Activated naive CD4-positive, alpha-beta T cell treated with anti-CD3 and anti-CD28 coated beads, Interleukin-2, amount 10 ng/mL, durations not matched to agents 7 days and 5 days (primary cell): Measurements from ENCODE around the gene NAT8L.
"Not testable (repeated sequence)": the region's sequence is repeated elsewhere in the genome, so short reads cannot be mapped to it uniquely, and the experiment has no call there.

ENCODE experiments used
- CTCF ChIA-PET: fragments of 350-600 bp; sonication (Branson Sonifier 250); formaldehyde crosslinking; loops from one replicate; lab custom pipeline; 2021; ENCODE audit warnings: antibody characterized with exemption; lab: Charles Lee
- DNase-seq: peaks from one replicate; pipeline ENCODE4 v3.0.0-alpha.2; 2020
- H3K27ac Mint-ChIP-seq: one replicate; pipeline ENCODE4 v1.8.0; 2021; ENCODE audit warnings: mild to moderate bottlenecking, moderate library complexity, mixed read lengths
- H3K27me3 Mint-ChIP-seq: one replicate; pipeline ENCODE4 v1.8.0; 2021; ENCODE audit warnings: mild to moderate bottlenecking, mixed read lengths
- H3K36me3 Mint-ChIP-seq: one replicate; pipeline ENCODE4 v1.8.0; 2021; ENCODE audit warnings: mixed read lengths
- H3K4me1 Mint-ChIP-seq: one replicate; pipeline ENCODE4 v1.8.0; 2021; ENCODE audit warnings: mixed read lengths
- H3K4me3 Mint-ChIP-seq: one replicate; pipeline ENCODE4 v1.8.0; 2021; ENCODE audit warnings: mild to moderate bottlenecking, moderate library complexity, mixed read lengths
- H3K9me3 Mint-ChIP-seq: one replicate; pipeline ENCODE4 v1.8.0; 2021; ENCODE audit warnings: mixed read lengths

The NAT8L gene

DNA sequence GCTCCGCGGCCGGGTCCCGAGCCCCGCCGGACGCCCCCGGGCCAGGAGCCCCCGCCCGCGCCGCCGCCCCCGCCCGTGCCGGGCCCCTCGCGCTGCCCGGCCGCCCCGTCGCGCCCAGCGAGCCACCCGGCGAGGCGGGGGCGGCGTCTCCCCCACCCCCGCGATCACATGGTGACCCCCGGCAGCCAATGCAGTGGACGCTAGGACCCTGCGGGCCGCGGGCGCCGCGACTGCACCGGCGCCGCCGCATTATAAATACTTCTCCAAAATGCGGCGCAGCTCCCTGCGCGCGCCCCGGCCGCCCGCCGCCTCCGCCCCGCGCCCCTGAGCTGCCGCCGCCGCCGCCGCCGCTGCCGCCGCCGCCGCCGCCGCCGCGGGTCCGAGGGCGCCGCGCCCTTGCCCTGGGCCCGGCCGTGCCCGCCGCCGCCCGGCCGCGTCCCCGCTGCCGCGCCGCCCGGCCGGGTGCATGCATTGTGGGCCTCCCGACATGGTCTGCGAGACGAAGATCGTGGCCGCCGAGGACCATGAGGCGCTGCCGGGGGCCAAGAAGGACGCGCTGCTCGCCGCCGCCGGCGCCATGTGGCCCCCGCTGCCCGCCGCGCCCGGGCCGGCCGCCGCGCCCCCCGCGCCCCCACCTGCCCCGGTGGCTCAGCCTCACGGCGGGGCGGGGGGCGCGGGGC lies at the start of gene NAT8L:
Gene NAT8L, plus strand, starts transcription at position 282 of the 680 bp plus-strand sequence. Its CDS starts 185 bp downstream, at position 467.
- DNase-seq = no peak
- Mint-ChIP-seq H3K4me1 (peaks cover 3% of the 10 kb centered on the region), H3K27me3 (peaks cover 74% of the 10 kb centered on the region), H3K9me3 (no peaks in the 10 kb centered on the region), H3K4me3 (peak within 1 kb of the TSS; percentile 35), H3K27ac (no peak within 1 kb of the TSS), H3K36me3 (no peaks in the 10 kb centered on the region)
- CTCF ChIA-PET = no interaction called here

GRCh38 chr4:2009651-2010233 lies 49.4 kb upstream of the NAT8L start:
- peaks cover 32% of the 10 kb centered on the region for H3K4me1 Mint-ChIP-seq
- peak; percentile 70 for DNase-seq
- peaks cover 26% of the 10 kb centered on the region for H3K27me3 Mint-ChIP-seq
- CTCF ChIA-PET = interaction anchor here (0.8 kb wide), 1 partner anchor 163 kb away, joined by 3 read pairs; no protein-coding TSS in a partner anchor
- H3K4me3 Mint-ChIP-seq = peak overlapping the region; percentile 91
- H3K36me3 Mint-ChIP-seq = peaks cover 19% of the 10 kb centered on the region
- H3K27ac Mint-ChIP-seq = peak overlapping the region; percentile 89
- H3K9me3 Mint-ChIP-seq = no peaks in the 10 kb centered on the region

GRCh38 chr4:2011583-2011982 lies 47.5 kb upstream of the NAT8L start:
- no peak overlapping the region for H3K4me3 Mint-ChIP-seq

DNA sequence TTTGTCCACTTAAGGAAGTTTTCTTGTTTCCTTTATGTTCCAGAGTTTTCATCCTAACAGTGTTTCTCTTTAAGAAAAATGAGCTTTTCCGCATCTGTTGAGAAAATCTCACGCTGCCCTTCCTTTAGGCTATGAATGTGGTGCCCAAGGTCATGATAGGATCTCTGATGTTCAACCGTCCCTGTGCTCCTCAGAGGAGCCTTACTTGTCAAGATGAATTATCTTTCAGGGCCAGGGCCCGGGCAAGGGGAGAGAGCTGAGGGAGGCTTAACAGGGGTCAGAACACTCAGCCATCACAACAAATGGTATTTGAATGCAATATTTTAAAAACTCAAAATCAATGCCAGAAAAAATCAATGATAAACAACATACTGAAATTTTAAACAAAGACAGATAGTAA lies 44.1 kb upstream of the NAT8L start:
- Mint-ChIP-seq H3K4me3 (no peak overlapping the region), H3K36me3 (no peaks in the 10 kb centered on the region)
- CTCF ChIA-PET = no interaction called here

More at GRCh38 chr4:2011583-2011982, 47.5 kb upstream of the NAT8L start:
- H3K36me3 Mint-ChIP-seq = peaks cover 7% of the 10 kb centered on the region
- CTCF ChIA-PET = no interaction called here
- peaks cover 23% of the 10 kb centered on the region for H3K4me1 Mint-ChIP-seq
- DNase-seq = no peak
- no peaks in the 10 kb centered on the region for H3K9me3 Mint-ChIP-seq
- H3K27me3 Mint-ChIP-seq = peaks cover 26% of the 10 kb centered on the region
- no peak overlapping the region for H3K27ac Mint-ChIP-seq

DNA sequence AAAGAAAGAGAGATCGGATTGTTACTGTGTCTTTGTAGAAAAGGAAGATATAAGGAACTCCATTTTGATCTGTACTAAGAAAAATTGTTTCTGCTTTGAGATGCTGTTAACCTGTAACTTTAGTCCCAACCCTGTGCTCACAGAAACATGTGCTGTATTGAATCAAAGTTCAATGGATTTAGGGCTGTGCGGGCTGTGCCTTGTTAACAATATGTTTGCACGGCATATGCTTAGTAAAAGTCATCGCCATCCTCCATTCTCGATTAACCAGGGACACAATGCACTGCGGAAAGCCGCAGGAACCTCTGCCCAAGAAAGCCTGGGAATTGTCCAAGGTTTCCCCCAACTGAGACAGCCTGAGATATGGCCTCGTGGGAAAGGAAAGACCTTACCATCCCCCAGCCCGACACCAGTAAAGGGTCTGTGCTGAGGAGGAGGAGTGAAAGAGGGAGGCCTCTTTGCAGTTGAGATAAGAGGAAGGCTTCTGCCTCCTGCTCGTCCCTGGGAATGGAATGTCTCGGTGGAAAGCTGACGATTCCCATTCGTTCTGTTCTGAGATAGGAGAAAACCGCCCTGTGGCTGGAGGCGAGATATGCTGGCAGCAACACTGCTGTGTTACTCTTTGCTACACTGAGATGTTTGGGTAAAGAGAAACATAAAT lies 37.6 kb upstream of the NAT8L start:
- H3K27ac Mint-ChIP-seq, H3K4me3 Mint-ChIP-seq, H3K4me1 Mint-ChIP-seq, H3K9me3 Mint-ChIP-seq, H3K36me3 Mint-ChIP-seq, DNase-seq, CTCF ChIA-PET: not testable (repeated sequence)
- H3K27me3 Mint-ChIP-seq = peaks cover 65% of the 10 kb centered on the region

More for the DNA sequence above, 44.1 kb upstream of the NAT8L start:
- Mint-ChIP-seq H3K4me1 (peaks cover 8% of the 10 kb centered on the region), H3K9me3 (no peaks in the 10 kb centered on the region), H3K27me3 (peaks cover 47% of the 10 kb centered on the region), H3K27ac (no peak overlapping the region)
- DNase-seq = no peak

DNA sequence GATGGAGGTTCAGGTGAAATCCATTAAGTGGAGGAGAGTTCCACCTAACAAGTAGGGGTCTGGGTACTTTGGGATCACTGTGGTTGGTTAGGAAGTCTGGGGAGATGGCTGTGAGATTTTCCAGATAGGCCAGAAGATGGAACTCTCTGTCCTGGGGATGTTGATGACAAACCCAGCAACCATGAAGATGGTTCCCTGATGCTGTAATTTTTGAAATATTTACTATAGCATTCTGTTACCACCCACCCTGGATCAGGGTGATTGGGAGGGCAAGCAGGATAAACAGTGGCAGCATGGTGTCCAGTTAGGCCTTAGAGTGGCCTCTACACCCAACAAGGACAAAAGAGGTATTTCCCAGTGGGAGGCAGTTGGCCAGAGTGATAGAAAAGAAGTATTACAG lies 34.4 kb upstream of the NAT8L start:
- Mint-ChIP-seq H3K27ac (no peak overlapping the region), H3K36me3 (peaks cover 2% of the 10 kb centered on the region), H3K4me1 (no peaks in the 10 kb centered on the region), H3K9me3 (peaks cover 5% of the 10 kb centered on the region), H3K27me3 (peaks cover 68% of the 10 kb centered on the region), H3K4me3 (no peak overlapping the region)
- CTCF ChIA-PET = interaction anchor here (0.6 kb wide), 1 partner anchor 335 kb away, joined by 3 read pairs; no protein-coding TSS in a partner anchor
- DNase-seq = no peak

- H3K27me3 Mint-ChIP-seq = peaks cover 57% of the 10 kb centered on the region
Observed at GRCh38 chr4:2025817-2026216, 33.3 kb upstream of the NAT8L start.

GRCh38 chr4:2027120-2027519 lies 32.0 kb upstream of the NAT8L start:
- H3K27ac Mint-ChIP-seq, DNase-seq, H3K9me3 Mint-ChIP-seq, H3K4me1 Mint-ChIP-seq, H3K4me3 Mint-ChIP-seq, CTCF ChIA-PET, H3K36me3 Mint-ChIP-seq: not testable (repeated sequence)
- peaks cover 47% of the 10 kb centered on the region for H3K27me3 Mint-ChIP-seq

More at GRCh38 chr4:2025817-2026216, 33.3 kb upstream of the NAT8L start:
- no peak overlapping the region for H3K27ac Mint-ChIP-seq
- CTCF ChIA-PET = no interaction called here
- no peaks in the 10 kb centered on the region for H3K4me1 Mint-ChIP-seq
- DNase-seq = no peak
- H3K9me3 Mint-ChIP-seq = peaks cover 5% of the 10 kb centered on the region
- no peak overlapping the region for H3K4me3 Mint-ChIP-seq
- peaks cover 2% of the 10 kb centered on the region for H3K36me3 Mint-ChIP-seq

- CTCF ChIA-PET, H3K4me3 Mint-ChIP-seq, DNase-seq, H3K27ac Mint-ChIP-seq, H3K4me1 Mint-ChIP-seq, H3K36me3 Mint-ChIP-seq, H3K9me3 Mint-ChIP-seq: not testable (repeated sequence)
- peaks cover 61% of the 10 kb centered on the region for H3K27me3 Mint-ChIP-seq
Observed at GRCh38 chr4:2031161-2031560, 28.0 kb upstream of the NAT8L start.

GRCh38 chr4:2036327-2036726 lies 22.8 kb upstream of the NAT8L start:
- Mint-ChIP-seq H3K9me3 (no peaks in the 10 kb centered on the region), H3K4me3 (no peak overlapping the region), H3K36me3 (no peaks in the 10 kb centered on the region), H3K4me1 (peaks cover 6% of the 10 kb centered on the region), H3K27me3 (peaks cover 79% of the 10 kb centered on the region), H3K27ac (no peak overlapping the region)
- DNase-seq = no peak
- CTCF ChIA-PET = no interaction called here

- Mint-ChIP-seq H3K9me3 (no peaks in the 10 kb centered on the region), H3K4me1 (peaks cover 8% of the 10 kb centered on the region), H3K36me3 (no peaks in the 10 kb centered on the region), H3K27ac (no peak overlapping the region), H3K4me3 (no peak overlapping the region), H3K27me3 (peaks cover 85% of the 10 kb centered on the region)
- no peak for DNase-seq
- CTCF ChIA-PET = no interaction called here
Observed at GRCh38 chr4:2036866-2037265, 22.3 kb upstream of the NAT8L start.

GRCh38 chr4:2040391-2041238 lies 18.5 kb upstream of the NAT8L start:
- peak overlapping the region; percentile 24 for H3K4me3 Mint-ChIP-seq
- CTCF ChIA-PET = no interaction called here
- H3K9me3 Mint-ChIP-seq = no peaks in the 10 kb centered on the region
- H3K36me3 Mint-ChIP-seq = no peaks in the 10 kb centered on the region
- peaks cover 11% of the 10 kb centered on the region for H3K4me1 Mint-ChIP-seq
- no peak overlapping the region for H3K27ac Mint-ChIP-seq
- peaks cover 73% of the 10 kb centered on the region for H3K27me3 Mint-ChIP-seq
- no peak for DNase-seq

DNA sequence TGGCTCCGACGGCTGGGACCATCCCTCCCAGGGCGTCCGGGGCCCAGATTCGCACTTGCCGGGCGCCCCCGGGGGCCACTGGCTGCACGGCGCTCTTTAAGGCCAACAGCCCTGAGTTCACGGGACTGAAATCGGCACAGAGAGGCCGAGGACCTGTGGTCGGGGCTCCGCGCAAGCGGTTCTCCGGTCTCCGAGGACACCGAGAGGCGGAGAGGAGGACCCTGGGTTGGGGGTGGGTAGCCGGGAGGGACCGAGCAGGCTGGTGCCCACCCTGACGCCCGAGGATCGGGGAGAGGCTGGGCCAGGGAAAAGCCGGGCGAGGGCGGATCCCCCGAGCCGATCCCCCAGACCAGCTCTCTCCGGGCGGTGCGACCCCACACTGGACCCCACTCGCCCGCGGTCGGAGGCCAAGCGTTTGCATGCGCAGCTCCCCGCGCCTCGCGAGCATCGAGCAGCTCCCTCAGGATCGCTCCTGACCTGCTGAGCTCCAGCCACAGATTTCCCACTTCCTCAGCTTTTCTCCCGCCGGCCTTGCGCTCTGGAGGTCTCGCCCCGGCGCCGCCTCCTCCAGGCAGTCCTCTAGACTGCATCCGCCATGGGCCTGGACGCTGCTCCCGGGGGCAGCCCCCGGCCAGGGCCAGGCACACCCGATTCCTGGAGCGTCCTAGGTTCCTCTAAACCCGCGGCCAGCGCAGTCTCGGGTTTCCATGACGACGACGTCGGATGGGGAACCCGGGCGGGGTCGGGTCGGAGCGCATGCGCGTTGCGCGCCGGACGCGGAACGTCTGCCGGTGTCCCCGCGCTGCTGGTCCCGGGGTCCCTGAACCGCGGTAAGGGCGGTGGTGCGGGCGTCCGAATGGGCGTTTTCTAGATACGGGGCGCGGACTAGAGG lies 17.6 kb upstream of the NAT8L start:
- CTCF ChIA-PET = no interaction called here
- Mint-ChIP-seq H3K4me3 (peak overlapping the region; percentile 75), H3K9me3 (no peaks in the 10 kb centered on the region), H3K36me3 (no peaks in the 10 kb centered on the region), H3K27me3 (peaks cover 77% of the 10 kb centered on the region), H3K4me1 (peaks cover 11% of the 10 kb centered on the region), H3K27ac (no peak overlapping the region)
- DNase-seq = peak; percentile 91
